ENCODE data around the gene BAZ1B. TPM values are rescaled to one million over a fixed set of nuclear protein-coding genes. Genes with fewer than 3 reads are reported as not detected.
"Not testable (repeated sequence)": the region's sequence is repeated elsewhere in the genome, so short reads cannot be mapped to it uniquely, and the experiment has no call there.

Gene BAZ1B
- total RNA-seq, 4 donors from 2014 or later: 55.3 to 72.2 (median 66.2) TPM

GRCh38 chr7:73478549-73478948, 43.5 kb downstream of the BAZ1B start:
- no peak overlapping the region for H3K27ac ChIP-seq (replicated peaks in 1 of 4)
- no peaks in the 10 kb centered on the region for H3K9me3 ChIP-seq
- TF ChIP-seq POLR2A (IDR thresholded peaks at IDR 0.05; ENCODE audit: low read depth) (no peak), EP300 (IDR thresholded peaks at IDR 0.05) (no peak), POLR2AphosphoS5 (IDR thresholded peaks at IDR 0.05) (no peak), CTCF (IDR thresholded peaks at IDR 0.05) (no peak)
- no peak for DNase-seq (ENCODE audit: extremely low spot score)
- no peak overlapping the region for H3K4me3 ChIP-seq
- H3K27me3 ChIP-seq: no peaks in the 10 kb centered on the region
- intact Hi-C loops (cut with DNase I): no loop called here
- peaks cover 0 to 8% (median 3%) of the 10 kb centered on the region in 4 donors for H3K4me1 ChIP-seq
- H3K36me3 ChIP-seq: peaks cover 30 to 91% (median 63%) of the 10 kb centered on the region in 4 donors

GRCh38 chr7:73477376-73477775, 44.7 kb downstream of the BAZ1B start:
- DNase-seq (ENCODE audit: extremely low spot score): no peak
- Histone ChIP-seq H3K4me3 (no peak overlapping the region), H3K4me1 (peaks cover 0 to 2% (median 0%) of the 10 kb centered on the region in 4 donors), H3K27me3 (no peaks in the 10 kb centered on the region), H3K27ac (replicated peaks in 1 of 4) (no peak overlapping the region), H3K9me3 (no peaks in the 10 kb centered on the region), H3K36me3 (peaks cover 30 to 95% (median 62%) of the 10 kb centered on the region in 4 donors)
- TF ChIP-seq POLR2AphosphoS5 (IDR thresholded peaks at IDR 0.05): no peak
- no peak for TF ChIP-seq POLR2A (IDR thresholded peaks at IDR 0.05; ENCODE audit: low read depth)
- TF ChIP-seq CTCF (IDR thresholded peaks at IDR 0.05): no peak
- TF ChIP-seq EP300 (IDR thresholded peaks at IDR 0.05): no peak
- WGBS: 80% methylated on average over 5 of the region's 5 CpGs
- intact Hi-C loops (cut with DNase I): no loop called here

GRCh38 chr7:73470208-73470607, 51.9 kb downstream of the BAZ1B start:
- no peaks in the 10 kb centered on the region for H3K9me3 ChIP-seq
- intact Hi-C loops (cut with DNase I): no loop called here
- no peaks in the 10 kb centered on the region for H3K4me1 ChIP-seq
- peaks cover 37 to 96% (median 79%) of the 10 kb centered on the region in 4 donors for H3K36me3 ChIP-seq
- no peak overlapping the region for H3K27ac ChIP-seq (replicated peaks in 1 of 4)
- H3K27me3 ChIP-seq: no peaks in the 10 kb centered on the region
- 89% methylated on average over 5 of the region's 5 CpGs for WGBS
- H3K4me3 ChIP-seq: no peak overlapping the region
- DNase-seq (ENCODE audit: extremely low spot score): no peak
- TF ChIP-seq EP300 (IDR thresholded peaks at IDR 0.05) (no peak), CTCF (IDR thresholded peaks at IDR 0.05) (no peak), POLR2A (IDR thresholded peaks at IDR 0.05; ENCODE audit: low read depth) (no peak), POLR2AphosphoS5 (IDR thresholded peaks at IDR 0.05) (no peak)

- peaks cover 69 to 98% (median 90%) of the 10 kb centered on the region in 4 donors for H3K36me3 ChIP-seq
Measured at GRCh38 chr7:73467046-73467445, 55.0 kb downstream of the BAZ1B start.

GRCh38 chr7:73466112-73466511, 56.0 kb downstream of the BAZ1B start:
- intact Hi-C loops (cut with DNase I): no loop called here
- H3K4me3 ChIP-seq: no peak overlapping the region
- peaks cover 74 to 98% (median 97%) of the 10 kb centered on the region in 4 donors for H3K36me3 ChIP-seq
- DNase-seq (ENCODE audit: extremely low spot score): no peak
- 100% methylated on average over 1 of the region's 1 CpG for WGBS
- H3K4me1 ChIP-seq: no peaks in the 10 kb centered on the region
- TF ChIP-seq CTCF (IDR thresholded peaks at IDR 0.05): no peak
- TF ChIP-seq POLR2AphosphoS5 (IDR thresholded peaks at IDR 0.05): no peak
- no peak for TF ChIP-seq EP300 (IDR thresholded peaks at IDR 0.05)
- TF ChIP-seq POLR2A (IDR thresholded peaks at IDR 0.05; ENCODE audit: low read depth): no peak
- H3K27me3 ChIP-seq: no peaks in the 10 kb centered on the region
- H3K9me3 ChIP-seq: no peaks in the 10 kb centered on the region
- no peak overlapping the region for H3K27ac ChIP-seq (replicated peaks in 1 of 4)

More at GRCh38 chr7:73467046-73467445, 55.0 kb downstream of the BAZ1B start:
- H3K4me1 ChIP-seq; H3K4me3 ChIP-seq; intact Hi-C loops (cut with DNase I); DNase-seq (ENCODE audit: extremely low spot score); H3K27ac ChIP-seq (replicated peaks in 1 of 4); H3K27me3 ChIP-seq; H3K9me3 ChIP-seq: not testable (repeated sequence)
- 97% methylated on average over 6 of the region's 6 CpGs for WGBS

All from esophagus muscularis mucosa (tissue), 4 donors.